ENCODE measurements around the gene MMP25. TPM values are rescaled to one million over a fixed set of nuclear protein-coding genes. Genes with fewer than 3 reads are reported as not detected.

The MMP25 gene
- total and polyA plus RNA-seq, 2 donors from 2014 or later: 0.65 to 1.7 TPM

GRCh38 chr16:3001316-3001715 lies 45.0 kb upstream of the MMP25 start:
- FAIRE-seq (no peak), DNase-seq (no peak)
- H3K27ac ChIP-seq (ENCODE audit: low read depth in 2 of 2, low read length in 2 of 2): no peak overlapping the region
- TF ChIP-seq, protein P1, sequence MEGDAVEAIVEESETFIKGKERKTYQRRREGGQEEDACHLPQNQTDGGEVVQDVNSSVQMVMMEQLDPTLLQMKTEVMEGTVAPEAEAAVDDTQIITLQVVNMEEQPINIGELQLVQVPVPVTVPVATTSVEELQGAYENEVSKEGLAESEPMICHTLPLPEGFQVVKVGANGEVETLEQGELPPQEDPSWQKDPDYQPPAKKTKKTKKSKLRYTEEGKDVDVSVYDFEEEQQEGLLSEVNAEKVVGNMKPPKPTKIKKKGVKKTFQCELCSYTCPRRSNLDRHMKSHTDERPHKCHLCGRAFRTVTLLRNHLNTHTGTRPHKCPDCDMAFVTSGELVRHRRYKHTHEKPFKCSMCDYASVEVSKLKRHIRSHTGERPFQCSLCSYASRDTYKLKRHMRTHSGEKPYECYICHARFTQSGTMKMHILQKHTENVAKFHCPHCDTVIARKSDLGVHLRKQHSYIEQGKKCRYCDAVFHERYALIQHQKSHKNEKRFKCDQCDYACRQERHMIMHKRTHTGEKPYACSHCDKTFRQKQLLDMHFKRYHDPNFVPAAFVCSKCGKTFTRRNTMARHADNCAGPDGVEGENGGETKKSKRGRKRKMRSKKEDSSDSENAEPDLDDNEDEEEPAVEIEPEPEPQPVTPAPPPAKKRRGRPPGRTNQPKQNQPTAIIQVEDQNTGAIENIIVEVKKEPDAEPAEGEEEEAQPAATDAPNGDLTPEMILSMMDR (IDR thresholded peaks at IDR 0.05; ENCODE audit: borderline replicate concordance, extremely low read depth, insufficient read depth): no peak
- H3K4me3 ChIP-seq (ENCODE audit: low read length in 3 of 3): no peak overlapping the region
- no peaks in the 10 kb centered on the region for H3K36me3 ChIP-seq (ENCODE audit: control insufficient read depth in 2 of 3, insufficient read depth in 3 of 3, low read length in 3 of 3)
- H3K27me3 ChIP-seq (ENCODE audit: control insufficient read depth, insufficient read depth, low read length): no peaks in the 10 kb centered on the region
- intact Hi-C loops (cut with DNase I): no loop called here
- H3K4me1 ChIP-seq (ENCODE audit: control insufficient read depth in 2 of 3, insufficient read depth in 2 of 3, low read depth in 1 of 3, low read length in 3 of 3): no peaks in the 10 kb centered on the region
- no peaks in the 10 kb centered on the region for H3K9me3 ChIP-seq (ENCODE audit: control insufficient read depth in 2 of 3, insufficient read depth in 1 of 3, low read length in 3 of 3)
- H3K9ac ChIP-seq (ENCODE audit: low read length in 3 of 3): no peak overlapping the region

DNA sequence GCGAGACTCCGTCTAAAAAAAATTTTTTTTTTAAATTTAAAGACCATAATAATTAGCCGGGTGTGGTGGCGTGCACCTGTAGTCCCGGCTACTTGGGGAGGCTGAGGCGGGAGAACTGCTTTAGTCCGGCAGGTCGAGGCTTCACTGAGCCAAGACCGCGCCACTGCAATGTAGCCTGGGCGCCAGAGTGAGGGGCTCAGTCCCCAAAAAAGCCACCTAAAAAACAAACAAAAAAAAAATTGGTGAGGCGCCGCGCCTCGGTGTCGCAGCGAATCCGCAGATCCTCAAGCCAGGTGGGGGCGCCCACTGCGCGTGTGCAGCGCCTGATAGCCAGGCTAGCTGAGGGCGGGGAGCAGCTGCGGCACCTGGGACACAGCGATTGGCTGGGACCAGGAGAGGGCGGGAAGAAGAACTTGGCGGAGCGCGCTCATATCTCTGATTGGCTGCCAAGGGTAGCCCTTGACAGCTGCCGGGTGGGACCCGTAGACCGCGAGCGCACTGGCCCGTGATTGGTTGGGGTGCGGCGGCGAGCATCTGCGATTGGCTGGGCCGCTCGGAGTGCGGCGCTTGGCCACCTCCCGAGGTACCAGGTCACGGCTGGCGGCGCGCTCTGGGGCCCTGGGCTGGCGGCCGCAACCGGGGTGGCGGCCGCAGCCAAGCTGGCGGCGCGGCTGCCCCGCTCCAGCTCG lies 42.6 kb upstream of the MMP25 start:
- Histone ChIP-seq H3K4me3 (ENCODE audit: low read length in 3 of 3) (no peak overlapping the region), H3K36me3 (ENCODE audit: control insufficient read depth in 2 of 3, insufficient read depth in 3 of 3, low read length in 3 of 3) (no peaks in the 10 kb centered on the region), H3K9me3 (ENCODE audit: control insufficient read depth in 2 of 3, insufficient read depth in 1 of 3, low read length in 3 of 3) (no peaks in the 10 kb centered on the region), H3K27me3 (ENCODE audit: control insufficient read depth, insufficient read depth, low read length) (peaks cover 2% of the 10 kb centered on the region), H3K9ac (ENCODE audit: low read length in 3 of 3) (no peak overlapping the region), H3K27ac (ENCODE audit: low read depth in 2 of 2, low read length in 2 of 2) (no peak overlapping the region), H3K4me1 (ENCODE audit: control insufficient read depth in 2 of 3, insufficient read depth in 2 of 3, low read depth in 1 of 3, low read length in 3 of 3) (peaks cover 0 to 3% (median 0%) of the 10 kb centered on the region in 3 donors)
- TF ChIP-seq, protein P1 (IDR thresholded peaks at IDR 0.05; ENCODE audit: borderline replicate concordance, extremely low read depth, insufficient read depth): peak; percentile 81
- DNase-seq (peak; percentile 98 to 99 (median 99)), FAIRE-seq (peak; percentile 87)
- intact Hi-C loops (cut with DNase I): no loop called here

DNA sequence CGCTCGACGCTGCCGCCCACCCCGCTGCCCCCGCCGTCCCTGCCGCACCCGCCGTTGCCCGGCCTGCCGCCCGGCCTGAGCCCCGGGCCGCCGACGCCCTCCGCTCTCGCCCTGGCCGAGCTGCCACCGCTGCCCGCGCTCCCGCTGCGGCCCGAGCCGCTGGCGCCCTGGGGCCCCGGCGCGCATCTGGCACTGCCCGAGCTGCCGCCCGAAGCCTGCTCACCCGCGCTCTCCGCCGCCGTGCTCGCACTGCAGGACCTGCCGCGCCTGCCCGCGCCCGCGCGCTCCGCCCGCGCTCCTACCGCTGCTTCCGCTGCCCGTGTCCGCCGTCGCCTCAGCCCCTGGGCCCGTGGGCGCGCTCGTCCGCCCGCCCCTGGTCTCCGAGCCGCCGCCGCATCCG lies 42.0 kb upstream of the MMP25 start:
- Histone ChIP-seq H3K4me3 (ENCODE audit: low read length in 3 of 3) (no peak overlapping the region), H3K36me3 (ENCODE audit: control insufficient read depth in 2 of 3, insufficient read depth in 3 of 3, low read length in 3 of 3) (no peaks in the 10 kb centered on the region), H3K27me3 (ENCODE audit: control insufficient read depth, insufficient read depth, low read length) (peaks cover 2% of the 10 kb centered on the region), H3K9ac (ENCODE audit: low read length in 3 of 3) (no peak overlapping the region), H3K9me3 (ENCODE audit: control insufficient read depth in 2 of 3, insufficient read depth in 1 of 3, low read length in 3 of 3) (no peaks in the 10 kb centered on the region), H3K27ac (ENCODE audit: low read depth in 2 of 2, low read length in 2 of 2) (no peak overlapping the region), H3K4me1 (ENCODE audit: control insufficient read depth in 2 of 3, insufficient read depth in 2 of 3, low read depth in 1 of 3, low read length in 3 of 3) (peaks cover 0 to 3% (median 0%) of the 10 kb centered on the region in 3 donors)
- no peak for FAIRE-seq
- intact Hi-C loops (cut with DNase I): no loop called here
- TF ChIP-seq, protein P1 (IDR thresholded peaks at IDR 0.05; ENCODE audit: borderline replicate concordance, extremely low read depth, insufficient read depth): no peak
- no peak for DNase-seq
